ENCODE results near the gene C19orf33.

Gene C19orf33

GRCh38 chr19:38288123-38288855, 15.8 kb upstream of the C19orf33 start:
- H3K18ac ChIP-seq (ENCODE audit: low read length), result no peak overlapping the region
- no peaks in the 10 kb centered on the region for H3K79me1 ChIP-seq (ENCODE audit: low read length)
- DNase-seq, result no peak
- no peak overlapping the region for H3K27ac ChIP-seq (ENCODE audit: low read depth, low read length)
- peaks cover 0 to 4% of the 10 kb centered on the region in 2 experiments for H3K4me1 ChIP-seq (ENCODE audit: control insufficient read depth in 1 of 2, insufficient read depth in 2 of 2, low read length in 2 of 2)
- no peak overlapping the region for H3K23ac ChIP-seq (ENCODE audit: low read length)
- peaks cover 2% of the 10 kb centered on the region for H3K9me3 ChIP-seq (ENCODE audit: insufficient read depth, low read depth, low read length)
- no peak overlapping the region for H2BK5ac ChIP-seq (ENCODE audit: low read depth, low read length, poor library complexity)
- no peak overlapping the region for H3K4me2 ChIP-seq (ENCODE audit: low read length)
- WGBS (ENCODE audit: extremely low coverage, insufficient coverage, insufficient read length), result no CpG with 5 or more reads among the region's 16 CpGs
- H3K14ac ChIP-seq (ENCODE audit: low read length), result no peak overlapping the region
- H3K4ac ChIP-seq (ENCODE audit: low read depth, low read length), result no peak overlapping the region
- H3K27me3 ChIP-seq (ENCODE audit: insufficient read depth, low read length), result no peaks in the 10 kb centered on the region
- no peak overlapping the region for H4K8ac ChIP-seq (ENCODE audit: low read depth, low read length)
- peaks cover 6% of the 10 kb centered on the region for H3K79me2 ChIP-seq (ENCODE audit: control insufficient read depth, insufficient read depth, low read length, poor library complexity)
- no peak overlapping the region for H3K9ac ChIP-seq (ENCODE audit: low read length)
- no peak overlapping the region for H2AFZ ChIP-seq (ENCODE audit: insufficient read depth, low read length, poor library complexity)
- no peak overlapping the region for H2AK5ac ChIP-seq (ENCODE audit: low read length)
- H2BK120ac ChIP-seq (ENCODE audit: insufficient read depth, low read length, poor library complexity), result no peak overlapping the region
- no peak overlapping the region for H4K12ac ChIP-seq (ENCODE audit: low read depth, low read length)
- no peak overlapping the region for H2BK12ac ChIP-seq (ENCODE audit: low read length)
- H3K4me3 ChIP-seq (ENCODE audit: low read depth, low read length), result no peak overlapping the region
- H3K36me3 ChIP-seq (ENCODE audit: control insufficient read depth in 1 of 2, insufficient read depth in 2 of 2, low read length in 2 of 2), result peaks cover 75% of the 10 kb centered on the region in 2 experiments
- H4K91ac ChIP-seq (ENCODE audit: low read depth, low read length), result no peak overlapping the region

GRCh38 chr19:38289955-38290354, 14.1 kb upstream of the C19orf33 start:
- no peaks in the 10 kb centered on the region for H3K79me1 ChIP-seq (ENCODE audit: low read length)
- H4K8ac ChIP-seq (ENCODE audit: low read depth, low read length), result no peak overlapping the region
- H3K9me3 ChIP-seq (ENCODE audit: insufficient read depth, low read depth, low read length), result peaks cover 2% of the 10 kb centered on the region
- no peak overlapping the region for H3K18ac ChIP-seq (ENCODE audit: low read length)
- H3K27ac ChIP-seq (ENCODE audit: low read depth, low read length), result no peak overlapping the region
- no peak overlapping the region for H4K12ac ChIP-seq (ENCODE audit: low read depth, low read length)
- WGBS (ENCODE audit: extremely low coverage, insufficient coverage, insufficient read length), result no CpG with 5 or more reads among the region's 15 CpGs
- DNase-seq, result no peak
- no peaks in the 10 kb centered on the region for H3K27me3 ChIP-seq (ENCODE audit: insufficient read depth, low read length)
- H3K4ac ChIP-seq (ENCODE audit: low read depth, low read length), result no peak overlapping the region
- no peak overlapping the region for H2AK5ac ChIP-seq (ENCODE audit: low read length)
- H3K36me3 ChIP-seq (ENCODE audit: control insufficient read depth in 1 of 2, insufficient read depth in 2 of 2, low read length in 2 of 2), result peaks cover 66 to 76% of the 10 kb centered on the region in 2 experiments
- no peak overlapping the region for H3K4me2 ChIP-seq (ENCODE audit: low read length)
- H3K14ac ChIP-seq (ENCODE audit: low read length), result no peak overlapping the region
- peaks cover 0 to 4% of the 10 kb centered on the region in 2 experiments for H3K4me1 ChIP-seq (ENCODE audit: control insufficient read depth in 1 of 2, insufficient read depth in 2 of 2, low read length in 2 of 2)
- H2BK5ac ChIP-seq (ENCODE audit: low read depth, low read length, poor library complexity), result no peak overlapping the region
- H2BK120ac ChIP-seq (ENCODE audit: insufficient read depth, low read length, poor library complexity), result no peak overlapping the region
- no peak overlapping the region for H3K23ac ChIP-seq (ENCODE audit: low read length)
- no peak overlapping the region for H3K9ac ChIP-seq (ENCODE audit: low read length)
- H2AFZ ChIP-seq (ENCODE audit: insufficient read depth, low read length, poor library complexity), result no peak overlapping the region
- peaks cover 3% of the 10 kb centered on the region for H3K79me2 ChIP-seq (ENCODE audit: control insufficient read depth, insufficient read depth, low read length, poor library complexity)
- H4K91ac ChIP-seq (ENCODE audit: low read depth, low read length), result no peak overlapping the region
- no peak overlapping the region for H3K4me3 ChIP-seq (ENCODE audit: low read depth, low read length)
- H2BK12ac ChIP-seq (ENCODE audit: low read length), result no peak overlapping the region

- no peak overlapping the region for H2AK5ac ChIP-seq (ENCODE audit: low read length)
- H2BK12ac ChIP-seq (ENCODE audit: low read length), result no peak overlapping the region
- no peaks in the 10 kb centered on the region for H3K79me1 ChIP-seq (ENCODE audit: low read length)
- H3K9ac ChIP-seq (ENCODE audit: low read length), result no peak overlapping the region
- no peak overlapping the region for H3K18ac ChIP-seq (ENCODE audit: low read length)
- no peak for DNase-seq
- H4K12ac ChIP-seq (ENCODE audit: low read depth, low read length), result no peak overlapping the region
- peaks cover 61 to 70% of the 10 kb centered on the region in 2 experiments for H3K36me3 ChIP-seq (ENCODE audit: control insufficient read depth in 1 of 2, insufficient read depth in 2 of 2, low read length in 2 of 2)
- no peak overlapping the region for H2BK120ac ChIP-seq (ENCODE audit: insufficient read depth, low read length, poor library complexity)
- peaks cover 2% of the 10 kb centered on the region for H3K9me3 ChIP-seq (ENCODE audit: insufficient read depth, low read depth, low read length)
- whole genome bisulfite sequencing (ENCODE audit: extremely low coverage, insufficient coverage, insufficient read length), result no CpG with 5 or more reads among the region's 13 CpGs
- no peak overlapping the region for H2BK5ac ChIP-seq (ENCODE audit: low read depth, low read length, poor library complexity)
- no peak overlapping the region for H3K23ac ChIP-seq (ENCODE audit: low read length)
- H3K27me3 ChIP-seq (ENCODE audit: insufficient read depth, low read length), result no peaks in the 10 kb centered on the region
- no peak overlapping the region for H3K27ac ChIP-seq (ENCODE audit: low read depth, low read length)
- H4K8ac ChIP-seq (ENCODE audit: low read depth, low read length), result no peak overlapping the region
- H3K79me2 ChIP-seq (ENCODE audit: control insufficient read depth, insufficient read depth, low read length, poor library complexity), result no peaks in the 10 kb centered on the region
- H3K4me3 ChIP-seq (ENCODE audit: low read depth, low read length), result no peak overlapping the region
- H2AFZ ChIP-seq (ENCODE audit: insufficient read depth, low read length, poor library complexity), result no peak overlapping the region
- H3K14ac ChIP-seq (ENCODE audit: low read length), result no peak overlapping the region
- peaks cover 0 to 4% of the 10 kb centered on the region in 2 experiments for H3K4me1 ChIP-seq (ENCODE audit: control insufficient read depth in 1 of 2, insufficient read depth in 2 of 2, low read length in 2 of 2)
- no peak overlapping the region for H3K4ac ChIP-seq (ENCODE audit: low read depth, low read length)
- no peak overlapping the region for H3K4me2 ChIP-seq (ENCODE audit: low read length)
- no peak overlapping the region for H4K91ac ChIP-seq (ENCODE audit: low read depth, low read length)
These were observed 13.4 kb upstream of the C19orf33 start for GRCh38 chr19:38290631-38291147.

GRCh38 chr19:38291855-38292254, 12.2 kb upstream of the C19orf33 start:
- Histone ChIP-seq H3K14ac (ENCODE audit: low read length) (peak overlapping the region; percentile 21), H2BK12ac (ENCODE audit: low read length) (no peak overlapping the region), H3K23ac (ENCODE audit: low read length) (no peak overlapping the region), H3K36me3 (ENCODE audit: control insufficient read depth in 1 of 2, insufficient read depth in 2 of 2, low read length in 2 of 2) (peaks cover 55 to 64% of the 10 kb centered on the region in 2 experiments), H3K4me1 (ENCODE audit: control insufficient read depth in 1 of 2, insufficient read depth in 2 of 2, low read length in 2 of 2) (peaks cover 0 to 4% of the 10 kb centered on the region in 2 experiments), H3K27me3 (ENCODE audit: insufficient read depth, low read length) (no peaks in the 10 kb centered on the region), H4K91ac (ENCODE audit: low read depth, low read length) (no peak overlapping the region), H3K9ac (ENCODE audit: low read length) (no peak overlapping the region), H4K12ac (ENCODE audit: low read depth, low read length) (no peak overlapping the region), H3K4ac (ENCODE audit: low read depth, low read length) (no peak overlapping the region), H2AK5ac (ENCODE audit: low read length) (peak overlapping the region; percentile 9), H4K8ac (ENCODE audit: low read depth, low read length) (peak overlapping the region; percentile 10), H3K18ac (ENCODE audit: low read length) (peak overlapping the region; percentile 70), H2BK120ac (ENCODE audit: insufficient read depth, low read length, poor library complexity) (peak overlapping the region; percentile 25), H3K79me1 (ENCODE audit: low read length) (no peaks in the 10 kb centered on the region), H2AFZ (ENCODE audit: insufficient read depth, low read length, poor library complexity) (no peak overlapping the region), H3K79me2 (ENCODE audit: control insufficient read depth, insufficient read depth, low read length, poor library complexity) (no peaks in the 10 kb centered on the region), H2BK5ac (ENCODE audit: low read depth, low read length, poor library complexity) (no peak overlapping the region), H3K4me3 (ENCODE audit: low read depth, low read length) (no peak overlapping the region), H3K27ac (ENCODE audit: low read depth, low read length) (no peak overlapping the region), H3K4me2 (ENCODE audit: low read length) (no peak overlapping the region), H3K9me3 (ENCODE audit: insufficient read depth, low read depth, low read length) (peaks cover 2% of the 10 kb centered on the region)
- DNase-seq, result no peak
- no CpG with 5 or more reads among the region's 15 CpGs for WGBS (ENCODE audit: extremely low coverage, insufficient coverage, insufficient read length)

Data from trophoblast cell (in vitro differentiated cells and primary cell).